Left renal cortex interstitium (tissue), 4 donors: Measurements from ENCODE around the gene PODXL2. TPM values are rescaled to one million over a fixed set of nuclear protein-coding genes. Genes with fewer than 3 reads are reported as not detected.
"Not testable (repeated sequence)": the region's sequence is repeated elsewhere in the genome, so short reads cannot be mapped to it uniquely, and the experiment has no call there.

Source experiments
- DNase-seq, 4 donors: peaks; one replicate each; pipeline ENCODE4 v3.0.0-alpha.2; 2013; ENCODE audit warnings: low read depth in 4 of 4, low spot score in 2 of 4, missing footprints in 1 of 4
- polyA plus RNA-seq, 4 donors: library from polyadenylated mRNA; unstranded; fragments of 120-200 nt; gene quantifications; one replicate each; pipeline ENCODE4 v1.2.1, GENCODE V29; 2013; ENCODE audit not compliant: insufficient read length in 4 of 4

PODXL2 gene
- polyA plus RNA-seq, 4 donors, result 42.0 to 62.6 (median 54.8) TPM

DNA sequence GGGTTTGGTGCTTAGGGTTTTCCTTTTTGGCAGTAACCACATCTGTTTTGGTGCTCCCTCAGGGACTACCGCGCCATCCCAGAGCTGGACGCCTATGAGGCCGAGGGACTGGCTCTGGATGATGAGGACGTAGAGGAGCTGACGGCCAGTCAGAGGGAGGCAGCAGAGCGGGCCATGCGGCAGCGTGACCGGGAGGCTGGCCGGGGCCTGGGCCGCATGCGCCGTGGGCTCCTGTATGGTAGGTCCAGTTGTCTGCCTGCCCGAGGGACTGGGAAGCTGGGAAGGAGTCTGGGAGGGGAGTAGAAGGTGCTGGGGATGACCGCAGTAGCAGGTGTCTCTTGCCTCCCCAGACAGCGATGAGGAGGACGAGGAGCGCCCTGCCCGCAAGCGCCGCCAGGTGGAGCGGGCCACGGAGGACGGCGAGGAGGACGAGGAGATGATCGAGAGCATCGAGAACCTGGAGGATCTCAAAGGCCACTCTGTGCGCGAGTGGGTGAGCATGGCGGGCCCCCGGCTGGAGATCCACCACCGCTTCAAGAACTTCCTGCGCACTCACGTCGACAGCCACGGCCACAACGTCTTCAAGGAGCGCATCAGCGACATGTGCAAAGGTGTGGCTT, 24.3 kb upstream of the PODXL2 start:
- no peak for DNase-seq

GRCh38 chr3:127605547-127605946, 23.4 kb upstream of the PODXL2 start:
- not testable (repeated sequence) for DNase-seq

GRCh38 chr3:127606086-127606805, 22.7 kb upstream of the PODXL2 start:
- DNase-seq, result no peak

DNA sequence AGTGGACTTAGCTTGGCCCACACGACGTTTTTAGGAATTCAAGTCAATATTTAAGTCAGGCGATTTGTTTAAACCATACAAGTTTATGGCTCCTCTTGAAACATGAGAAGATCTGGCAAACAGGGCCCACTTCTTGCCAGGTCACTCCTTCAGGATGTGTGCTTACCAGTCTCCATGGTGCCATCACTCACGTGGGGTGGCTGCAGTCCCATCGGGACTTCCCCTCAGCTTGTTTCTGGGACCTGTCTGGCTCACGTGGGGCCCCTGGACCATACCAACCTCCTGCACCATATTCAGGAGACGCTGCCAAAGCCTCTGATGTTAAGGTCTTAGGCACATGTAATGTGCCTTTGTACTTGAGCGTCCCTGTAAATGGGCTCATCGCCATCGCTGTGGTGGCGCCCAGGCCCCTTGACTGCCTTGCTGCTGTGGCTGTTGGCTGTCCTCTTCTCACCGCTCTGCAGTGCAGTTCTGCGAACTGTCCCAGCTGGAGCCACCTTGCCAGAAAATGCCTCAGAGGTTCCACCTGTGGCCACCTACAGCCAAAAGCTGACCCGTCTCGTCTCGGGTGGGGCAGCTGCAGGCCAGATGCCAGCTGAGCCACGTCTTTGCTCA, 21.9 kb upstream of the PODXL2 start:
- DNase-seq, result no peak

DNA sequence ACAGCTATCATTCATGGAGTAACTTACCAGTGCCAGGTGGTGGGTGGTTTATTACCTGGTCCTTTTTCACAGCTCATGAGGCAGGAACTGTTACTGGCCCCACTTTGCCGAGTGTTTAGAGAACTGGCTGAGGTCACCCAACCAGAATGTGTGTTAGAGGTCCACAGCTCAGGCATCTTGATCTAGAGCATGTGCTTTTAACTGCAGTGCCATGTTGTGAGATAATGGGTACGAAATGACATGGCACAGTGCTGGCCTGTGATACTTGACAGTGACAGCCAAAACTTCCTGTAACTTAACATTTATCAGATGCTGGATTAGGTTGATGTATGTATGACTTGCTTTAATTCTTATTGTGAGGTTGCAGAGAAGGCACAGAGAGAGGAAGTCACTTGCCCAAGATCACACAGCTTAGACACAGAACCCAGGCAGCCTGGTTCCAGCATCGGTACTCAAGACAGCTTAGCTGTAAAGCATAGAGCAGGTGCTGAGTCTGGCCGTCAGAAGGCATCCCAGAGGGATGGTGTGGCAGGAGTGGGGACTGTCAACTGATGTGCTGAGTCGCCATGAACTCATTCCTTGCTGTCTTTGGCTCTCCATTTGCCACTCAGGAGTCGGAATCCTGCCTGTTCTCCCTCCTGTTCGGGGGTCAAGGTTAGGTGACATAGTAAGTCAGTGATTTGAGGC, 21.2 kb upstream of the PODXL2 start:
- no peak for DNase-seq

DNA sequence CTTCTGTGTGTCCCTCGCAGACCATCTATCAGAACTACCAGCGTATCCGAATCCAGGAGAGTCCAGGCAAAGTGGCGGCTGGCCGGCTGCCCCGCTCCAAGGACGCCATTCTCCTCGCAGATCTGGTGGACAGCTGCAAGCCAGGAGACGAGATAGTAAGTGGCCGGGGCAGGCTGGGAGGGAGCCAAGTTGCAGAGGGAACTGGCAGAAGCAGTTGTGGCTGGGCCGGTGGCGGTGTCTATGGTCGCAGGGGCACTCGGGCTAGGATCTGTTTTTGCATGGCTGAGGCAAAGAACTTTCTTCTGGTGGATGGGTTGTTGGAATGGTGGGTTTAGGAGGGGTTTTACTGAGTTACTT, 20.6 kb upstream of the PODXL2 start:
- DNase-seq, result no peak

GRCh38 chr3:127610105-127610504, 18.9 kb upstream of the PODXL2 start:
- DNase-seq, result no peak

DNA sequence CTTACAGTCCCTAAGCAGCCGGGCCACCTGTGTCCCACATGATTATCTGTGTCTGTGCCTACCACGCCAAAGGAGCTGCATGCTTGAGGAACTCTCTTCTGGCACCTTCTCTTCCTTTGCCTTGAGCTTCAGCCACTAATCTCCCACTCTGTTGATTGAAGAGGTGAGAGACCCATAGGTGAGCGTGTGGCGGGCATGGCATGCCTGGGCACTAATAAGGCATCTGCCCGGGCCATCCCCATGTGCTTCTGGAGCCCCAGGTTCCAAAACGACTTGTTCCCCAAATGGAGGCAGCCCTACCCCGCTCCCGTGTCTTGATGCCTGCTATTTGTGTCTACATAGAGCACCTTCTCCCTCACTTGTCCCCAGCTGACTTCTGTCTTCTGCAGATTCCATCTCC, 17.7 kb upstream of the PODXL2 start:
- DNase-seq, result no peak

DNA sequence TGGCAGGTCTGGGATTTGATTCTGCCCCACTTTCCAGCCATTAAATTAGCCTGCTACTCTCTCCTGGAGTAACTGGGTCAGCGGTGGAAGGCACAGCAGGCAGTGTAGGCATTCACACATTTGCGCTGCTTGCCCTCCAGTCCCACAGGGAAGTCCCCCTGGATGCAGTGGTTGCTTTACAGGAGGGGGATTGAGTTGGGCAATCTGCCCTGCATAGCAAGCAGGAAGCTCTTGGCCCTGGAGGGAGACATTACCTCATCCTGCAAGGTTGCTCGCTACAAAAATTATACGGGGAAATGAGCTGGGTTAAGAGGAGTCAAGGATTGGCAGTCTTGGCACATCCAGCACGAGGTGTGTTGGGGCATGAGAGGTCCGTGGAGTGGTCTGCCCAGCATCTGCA, 16.0 kb upstream of the PODXL2 start:
- DNase-seq, result no peak

DNA sequence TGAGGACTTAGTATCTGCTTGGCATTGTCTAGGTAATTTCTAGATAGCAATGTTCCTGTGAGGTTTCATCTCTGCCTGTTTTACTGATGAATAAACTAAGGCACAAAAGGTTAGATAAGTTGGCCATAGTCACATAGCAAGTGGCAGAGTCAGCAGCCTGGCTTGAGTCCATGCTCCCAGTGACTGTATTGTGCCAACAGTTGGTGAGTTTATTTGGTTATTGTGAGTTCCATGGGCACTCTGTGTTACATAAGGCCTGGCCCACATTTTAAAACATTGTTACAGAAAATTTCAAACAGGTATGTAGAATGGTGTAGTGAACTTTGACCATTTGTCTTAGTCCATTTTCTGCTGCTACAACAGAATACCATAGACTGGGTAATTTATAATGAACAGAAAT, 15.6 kb upstream of the PODXL2 start:
- no peak for DNase-seq

- DNase-seq, result no peak
Measured at GRCh38 chr3:127614928-127615589, 13.9 kb upstream of the PODXL2 start.

DNA sequence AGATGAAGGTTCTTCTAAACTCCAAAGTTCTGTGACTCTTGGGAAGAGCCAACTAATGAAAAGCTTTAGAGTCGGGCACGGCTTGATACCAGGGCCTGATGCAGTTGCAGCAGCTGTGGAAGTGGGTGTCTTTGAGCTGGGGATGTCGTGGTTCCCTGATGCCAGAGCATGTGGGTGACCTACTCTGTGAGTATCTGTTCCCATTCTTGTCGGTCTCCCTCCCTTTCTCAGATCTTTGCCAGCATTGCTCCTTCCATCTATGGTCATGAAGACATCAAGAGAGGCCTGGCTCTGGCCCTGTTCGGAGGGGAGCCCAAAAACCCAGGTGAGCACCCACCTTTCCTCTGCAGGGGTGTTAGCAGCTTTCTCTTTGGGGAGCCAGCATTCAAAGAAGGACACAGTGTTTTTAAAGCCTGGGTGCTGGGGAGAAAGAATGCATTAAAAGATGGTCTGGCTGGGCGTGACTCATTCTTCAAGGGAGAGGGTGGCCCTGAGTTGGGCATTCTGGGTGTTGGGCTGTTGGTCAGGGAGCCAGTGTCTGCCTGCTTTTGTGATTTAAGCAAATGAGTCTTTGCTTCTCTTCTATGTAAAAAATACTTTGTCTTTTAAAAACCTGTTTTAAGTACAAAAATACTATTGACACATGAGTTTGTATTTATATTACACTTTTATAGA, 13.2 kb upstream of the PODXL2 start:
- no peak for DNase-seq

- DNase-seq, result no peak
Measured at GRCh38 chr3:127616836-127617605, 12.0 kb upstream of the PODXL2 start.

- no peak for DNase-seq
Measured at GRCh38 chr3:127618891-127619290, 10.1 kb upstream of the PODXL2 start.

- no peak for DNase-seq
Measured at GRCh38 chr3:127620637-127621375, 8.2 kb upstream of the PODXL2 start.

DNA sequence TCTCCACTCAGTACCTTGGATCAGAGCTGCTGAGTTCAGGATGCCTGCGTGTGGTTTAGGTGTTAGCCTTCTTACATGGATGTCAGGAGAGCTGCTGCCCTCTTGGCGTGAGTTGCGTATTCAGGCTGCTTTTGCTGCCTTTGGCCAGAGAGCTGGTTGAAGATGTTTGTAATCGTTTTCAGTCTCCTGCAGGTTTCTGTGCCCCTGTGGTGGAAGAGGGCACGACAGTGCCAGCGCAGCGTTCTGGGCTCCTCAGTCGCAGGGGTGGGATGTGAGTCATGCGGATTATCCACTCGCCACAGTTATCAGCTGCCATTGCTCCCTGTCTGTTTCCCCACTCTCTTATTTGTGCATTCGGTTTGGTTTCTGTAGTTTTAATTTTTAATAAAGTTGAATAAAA, 7.0 kb upstream of the PODXL2 start:
- DNase-seq, result no peak

DNA sequence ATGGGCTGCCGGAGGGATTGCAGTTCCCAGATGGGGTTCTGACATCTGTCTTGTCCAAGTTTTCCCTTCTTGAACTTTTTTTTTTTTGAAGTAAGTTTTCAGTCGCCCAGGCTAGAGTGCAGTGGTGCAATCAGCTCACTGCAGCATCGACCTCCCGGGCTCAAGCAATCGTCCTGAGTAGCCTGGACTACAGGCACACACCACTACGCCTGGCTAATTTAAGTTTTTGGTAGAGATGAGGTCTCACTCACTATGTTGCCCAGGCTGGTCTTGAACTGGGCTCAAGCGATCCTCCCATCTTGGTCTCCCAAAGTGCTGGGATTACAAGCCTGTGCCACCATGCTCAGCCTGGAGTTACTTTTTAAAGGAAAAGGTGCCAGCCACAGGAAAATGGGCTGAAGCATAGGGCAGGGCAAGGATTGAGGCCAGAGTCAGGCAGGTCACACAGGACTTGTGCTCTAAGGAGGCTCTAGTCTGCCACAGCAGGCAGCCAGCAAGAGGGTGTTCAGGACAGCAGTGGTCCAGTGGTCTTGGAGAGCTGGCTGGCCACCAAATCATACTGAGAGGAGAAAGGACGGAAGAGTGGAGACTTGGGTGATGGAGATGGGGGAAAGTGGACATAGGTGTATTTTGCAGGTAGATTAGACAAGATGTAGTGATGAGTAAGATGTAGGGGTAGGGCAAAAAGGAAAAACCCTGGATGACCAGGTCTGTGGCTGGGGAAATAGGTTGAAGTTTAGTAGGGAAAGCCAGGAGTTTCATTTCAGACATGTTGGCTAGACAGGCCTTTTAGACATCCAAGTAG, 6.0 kb upstream of the PODXL2 start:
- DNase-seq, result no peak

DNA sequence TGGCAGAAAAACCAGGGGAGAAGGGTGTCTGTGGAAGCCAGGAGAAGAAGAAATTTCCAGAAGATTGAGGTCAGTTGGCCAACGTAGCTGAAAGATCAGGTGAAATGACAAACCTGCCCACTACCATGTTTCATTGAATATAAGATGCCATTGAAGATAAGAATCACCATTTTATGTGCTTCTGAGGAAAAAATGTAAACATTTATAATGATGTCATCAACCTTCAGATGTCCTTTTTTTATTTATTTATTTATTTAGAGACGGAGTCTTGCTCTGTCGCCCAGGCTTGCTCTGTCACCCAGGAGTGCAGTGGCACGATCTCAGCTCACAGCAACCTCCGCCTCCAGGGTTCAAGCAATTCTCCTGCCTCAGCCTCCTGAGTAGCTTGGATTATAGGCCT, 4.9 kb upstream of the PODXL2 start:
- DNase-seq, result no peak
